ENCODE data around the gene SH3RF3.

SH3RF3 gene

DNA sequence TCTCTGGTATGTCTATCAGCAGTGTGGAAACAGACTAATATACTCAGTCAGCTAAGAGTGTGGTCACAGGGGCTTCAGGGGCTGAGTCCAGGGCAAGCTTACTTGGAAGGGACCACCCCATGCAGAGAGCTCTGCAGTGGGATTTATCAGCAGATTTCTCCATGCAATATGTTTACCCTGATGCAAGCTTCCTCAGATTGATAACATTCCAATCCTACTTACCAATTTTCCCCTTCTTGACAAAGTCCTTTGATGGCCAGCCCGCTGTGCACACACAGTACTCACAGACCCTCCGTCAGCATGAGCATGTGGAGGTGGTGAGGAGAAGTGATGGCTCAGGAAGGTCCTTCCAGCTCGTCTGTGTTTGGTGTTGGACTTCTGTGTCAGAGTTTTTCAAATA, 51.8 kb downstream of the SH3RF3 start:
- TF ChIP-seq CTCF (IDR thresholded peaks at IDR 0.05; ENCODE audit: borderline replicate concordance, insufficient read depth, low read depth, low read length): no peak
- H3K4me3 ChIP-seq (ENCODE audit: low read depth, low read length): no peak overlapping the region

GRCh38 chr2:109182426-109182825, 53.4 kb downstream of the SH3RF3 start:
- no peak overlapping the region for H3K4me3 ChIP-seq (ENCODE audit: low read depth, low read length)
- no peak for TF ChIP-seq CTCF (IDR thresholded peaks at IDR 0.05; ENCODE audit: borderline replicate concordance, insufficient read depth, low read depth, low read length)

- no peak overlapping the region for H3K4me3 ChIP-seq (ENCODE audit: low read depth, low read length)
- no peak for TF ChIP-seq CTCF (IDR thresholded peaks at IDR 0.05; ENCODE audit: borderline replicate concordance, insufficient read depth, low read depth, low read length)
Observed at GRCh38 chr2:109183871-109184270, 54.9 kb downstream of the SH3RF3 start.

GRCh38 chr2:109184368-109184767, 55.4 kb downstream of the SH3RF3 start:
- no peak for TF ChIP-seq CTCF (IDR thresholded peaks at IDR 0.05; ENCODE audit: borderline replicate concordance, insufficient read depth, low read depth, low read length)
- no peak overlapping the region for H3K4me3 ChIP-seq (ENCODE audit: low read depth, low read length)

DNA sequence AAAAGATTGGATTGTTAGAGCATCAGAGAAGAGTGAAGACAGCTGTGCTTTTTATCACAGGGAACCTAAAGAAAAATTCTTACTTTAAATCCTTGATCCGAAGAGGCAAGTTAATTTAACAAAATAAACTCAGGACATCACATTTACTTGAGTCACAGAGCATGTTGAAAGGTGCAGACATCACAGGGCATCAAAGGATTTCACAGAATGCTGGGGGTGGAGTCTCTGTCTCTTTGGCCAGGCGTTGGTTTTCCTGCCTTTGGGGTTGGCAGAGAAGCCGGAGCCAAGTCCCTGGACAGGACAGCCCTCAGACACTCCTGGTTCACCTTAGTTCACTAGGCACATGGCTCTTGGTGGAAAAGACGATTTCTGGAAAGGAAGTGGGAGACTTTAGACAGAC, 56.3 kb downstream of the SH3RF3 start:
- H3K4me3 ChIP-seq (ENCODE audit: low read depth, low read length): no peak overlapping the region
- TF ChIP-seq CTCF (IDR thresholded peaks at IDR 0.05; ENCODE audit: borderline replicate concordance, insufficient read depth, low read depth, low read length): no peak

GRCh38 chr2:109185821-109186570, 57.0 kb downstream of the SH3RF3 start:
- H3K4me3 ChIP-seq (ENCODE audit: low read depth, low read length): no peak overlapping the region
- TF ChIP-seq CTCF (IDR thresholded peaks at IDR 0.05; ENCODE audit: borderline replicate concordance, insufficient read depth, low read depth, low read length): no peak

GRCh38 chr2:109186656-109187250, 57.7 kb downstream of the SH3RF3 start:
- no peak for TF ChIP-seq CTCF (IDR thresholded peaks at IDR 0.05; ENCODE audit: borderline replicate concordance, insufficient read depth, low read depth, low read length)
- H3K4me3 ChIP-seq (ENCODE audit: low read depth, low read length): no peak overlapping the region
